Right renal pelvis (tissue), 4 donors: ENCODE measurements around the gene UGT1A3. TPM values are rescaled to one million over a fixed set of nuclear protein-coding genes. Genes with fewer than 3 reads are reported as not detected.
"Not testable (repeated sequence)": the region's sequence is repeated elsewhere in the genome, so short reads cannot be mapped to it uniquely, and the experiment has no call there.

Experiments used
- DNase-seq, 4 donors: peaks; one replicate each; pipeline ENCODE4 v3.0.0-alpha.2; 2013; ENCODE audit warnings: low read depth in 4 of 4, low spot score in 3 of 4, missing footprints in 1 of 4
- polyA plus RNA-seq, 4 donors: library from polyadenylated mRNA; unstranded; fragments of 120-200 nt; gene quantifications; one replicate each; pipeline ENCODE4 v1.2.1, GENCODE V29; 2013; ENCODE audit not compliant: insufficient read length in 4 of 4

Gene UGT1A3
- polyA plus RNA-seq, 4 donors, result 0.06 TPM; not detected in 3

GRCh38 chr2:233706720-233707119 is 22.1 kb upstream of the UGT1A3 start:
- DNase-seq, result no peak

- DNase-seq, result no peak
Measured at GRCh38 chr2:233707940-233708644, 20.8 kb upstream of the UGT1A3 start.

- DNase-seq, result no peak
Measured at GRCh38 chr2:233708942-233709341, 19.9 kb upstream of the UGT1A3 start.

- peak in 3 of 4 donors; percentile 56 to 61 (median 60) for DNase-seq
Measured at GRCh38 chr2:233711312-233712008, 17.4 kb upstream of the UGT1A3 start.

GRCh38 chr2:233712611-233713261 is 16.1 kb upstream of the UGT1A3 start, which contains the start of gene UGT1A5:
Gene UGT1A5, plus strand, starts transcription at chr2:233712907. Its CDS starts 85 bp downstream, at chr2:233712992.
- no peak for DNase-seq

GRCh38 chr2:233713262-233713615 is 15.6 kb upstream of the UGT1A3 start:
- DNase-seq, result no peak

- no peak for DNase-seq
Measured at GRCh38 chr2:233714121-233714520, 14.7 kb upstream of the UGT1A3 start.

- DNase-seq, result no peak
Measured at GRCh38 chr2:233718552-233718951, 10.3 kb upstream of the UGT1A3 start, which contains the start of gene UGT1A4. Gene UGT1A4, plus strand, starts transcription at chr2:233718736. Its CDS starts 85 bp downstream, at chr2:233718821.

GRCh38 chr2:233736868-233737653 is 8.2 kb downstream of the UGT1A3 start:
- DNase-seq, result not testable (repeated sequence)

GRCh38 chr2:233740870-233741269 is 12.0 kb downstream of the UGT1A3 start:
- no peak for DNase-seq

GRCh38 chr2:233743464-233744259 is 14.8 kb downstream of the UGT1A3 start:
- DNase-seq, result no peak

GRCh38 chr2:233745073-233745755 is 16.4 kb downstream of the UGT1A3 start:
- no peak for DNase-seq

GRCh38 chr2:233745838-233746237 is 17.0 kb downstream of the UGT1A3 start:
- not testable (repeated sequence) for DNase-seq

- no peak for DNase-seq
Measured at GRCh38 chr2:233746475-233747282, 17.8 kb downstream of the UGT1A3 start.

GRCh38 chr2:233747283-233747544 is 18.4 kb downstream of the UGT1A3 start:
- no peak for DNase-seq

GRCh38 chr2:233750689-233751088 is 21.8 kb downstream of the UGT1A3 start:
- DNase-seq, result not testable (repeated sequence)

- not testable (repeated sequence) for DNase-seq
Measured at GRCh38 chr2:233751212-233752009, 22.6 kb downstream of the UGT1A3 start.
